HepG2 (cell line): ENCODE results near the gene KCTD16. TPM values are rescaled to one million over a fixed set of nuclear protein-coding genes. Genes with fewer than 3 reads are reported as not detected.

Experiments
- ATF2 ChIP-seq: sonication (generic); formaldehyde crosslinking; IDR thresholded peaks from 2 replicates; pipeline ENCODE4 v1.4.0; 2020; ENCODE audit warnings: missing genetic modification reagents
- E2F2 ChIP-seq: sonication (generic); formaldehyde crosslinking; IDR thresholded peaks from 2 replicates; pipeline ENCODE4 v1.4.0; 2020; ENCODE audit warnings: missing genetic modification reagents, borderline replicate concordance
- GMEB1 ChIP-seq: sonication (generic); formaldehyde crosslinking; IDR thresholded peaks from 2 replicates; pipeline ENCODE4 v1.5.1; 2020; ENCODE audit warnings: missing genetic modification reagents, mild to moderate bottlenecking, borderline replicate concordance
- MXD1 ChIP-seq: sonication (generic); formaldehyde crosslinking; IDR thresholded peaks from 2 replicates; pipeline ENCODE4 v1.4.0; 2020; ENCODE audit warnings: mild to moderate bottlenecking, missing genetic modification reagents
- PAXIP1 ChIP-seq: sonication (generic); formaldehyde crosslinking; conservative IDR thresholded peaks from 2 replicates; pipeline ENCODE4 v1.4.0; 2020; ENCODE audit warnings: mild to moderate bottlenecking, missing genetic modification reagents, moderate library complexity
- RFX3 ChIP-seq: IDR thresholded peaks from 2 replicates; pipeline ENCODE4 v1.6.1; 2016; ENCODE audit warnings: missing biosample characterization, missing genetic modification reagents
- ZNF3 ChIP-seq: IDR thresholded peaks from 2 replicates; pipeline ENCODE4 v1.7.0; 2017; ENCODE audit warnings: inconsistent platforms
- ZNF644 ChIP-seq: IDR thresholded peaks from 2 replicates; pipeline ENCODE4 v1.6.1; 2016; ENCODE audit warnings: low read depth
- ZNF770 ChIP-seq: sonication (generic); formaldehyde crosslinking; IDR thresholded peaks from 2 replicates; pipeline ENCODE4 v1.5.0; 2020; ENCODE audit warnings: mild to moderate bottlenecking, missing genetic modification reagents
- polyA plus RNA-seq, 8 experiments: library from polyadenylated mRNA; depleted of rRNA in 3 of 8; stranded (reverse) in 7 of 8; unstranded in 1 of 8; fragments of >200 nt; fragmentation: Illumina TruSeq in 4 of 8; extraction: Trizol in 4 of 8; gene quantifications; 2 replicates each; pipeline versions ENCODE4 v1.2.1 to v1.2.3, GENCODE V29; 2011 to 2016; ENCODE audit warnings: low read depth in 4 of 8, missing spikeins in 1 of 8, mixed read lengths in 1 of 8; ENCODE audit not compliant: insufficient read depth in 1 of 8
- total RNA-seq, 5 experiments: library from RNA; depleted of rRNA; stranded (reverse); fragments of >200 nt; fragmentation: Illumina TruSeq; extraction: Trizol; gene quantifications; 2 replicates each; pipeline ENCODE4 v1.2.3, GENCODE V29; 2016; ENCODE audit warnings: low read depth in 1 of 5

Gene KCTD16
- total and polyA plus RNA-seq, 2 of the 13 experiments (the other 11 are each of a cell fraction or from before 2014, with no cell fraction given) = 0.02 to 0.09 TPM

- TF ChIP-seq PAXIP1 (CRISPR knock-in tag) = 0 out of 2 replicates have a peak, but pooled peaks have one; percentile 20
- TF ChIP-seq ATF2 (CRISPR knock-in tag) = no peak
- no peak for TF ChIP-seq E2F2
- no peak for TF ChIP-seq ZNF3 (CRISPR knock-in tag)
- no peak for TF ChIP-seq ZNF644
- no peak for TF ChIP-seq MXD1 (CRISPR knock-in tag)
- no peak for TF ChIP-seq ZNF770 (CRISPR knock-in tag)
- no peak for TF ChIP-seq RFX3 (CRISPR knock-in tag)
- no peak for TF ChIP-seq GMEB1 (CRISPR knock-in tag)
These were observed 341.0 kb downstream of the KCTD16 start (continued) for GRCh38 chr5:144511580-144512072.
